HG02884 (cell line): Measurements from ENCODE around the gene CACHD1.

Experiments
- ATAC-seq: cut with Tn5 transposase; IDR thresholded peaks from one replicate; pipeline ENCODE4 v1.9.1; 2021; ENCODE audit warnings: mild to moderate bottlenecking, moderate library complexity; ENCODE audit not compliant: unreplicated experiment

The CACHD1 gene

GRCh38 chr1:64645735-64646134 is 175.8 kb downstream of the CACHD1 start:
- no peak for ATAC-seq

- ATAC-seq: no peak
Observed at GRCh38 chr1:64650411-64650810, 180.5 kb downstream of the CACHD1 start.

- ATAC-seq: no peak
Observed at GRCh38 chr1:64651841-64652240, 181.9 kb downstream of the CACHD1 start.

- no peak for ATAC-seq
Observed at GRCh38 chr1:64653466-64653865, 183.5 kb downstream of the CACHD1 start.

GRCh38 chr1:64654519-64655341 is 184.8 kb downstream of the CACHD1 start:
- ATAC-seq: no peak

- no peak for ATAC-seq
Observed at GRCh38 chr1:64655861-64656260, 185.9 kb downstream of the CACHD1 start.

- no peak for ATAC-seq
Observed at GRCh38 chr1:64659478-64660138, 189.7 kb downstream of the CACHD1 start.

GRCh38 chr1:64663668-64664067 is 193.7 kb downstream of the CACHD1 start:
- ATAC-seq: no peak

GRCh38 chr1:64664299-64664698 is 194.4 kb downstream of the CACHD1 start:
- ATAC-seq: no peak

- ATAC-seq: no peak
Observed at GRCh38 chr1:64669098-64669675, 199.3 kb downstream of the CACHD1 start.

- no peak for ATAC-seq
Observed at GRCh38 chr1:64675718-64676345, 205.9 kb downstream of the CACHD1 start.

- no peak for ATAC-seq
Observed at GRCh38 chr1:64676386-64676785, 206.5 kb downstream of the CACHD1 start.

- ATAC-seq: no peak
Observed at GRCh38 chr1:64677532-64677931, 207.6 kb downstream of the CACHD1 start.

- no peak for ATAC-seq
Observed at GRCh38 chr1:64678366-64678765, 208.4 kb downstream of the CACHD1 start.

GRCh38 chr1:64679177-64679576 is 209.2 kb downstream of the CACHD1 start:
- ATAC-seq: no peak

GRCh38 chr1:64680599-64680998 is 210.7 kb downstream of the CACHD1 start:
- ATAC-seq: no peak

GRCh38 chr1:64681043-64681442 is 211.1 kb downstream of the CACHD1 start:
- ATAC-seq: no peak

GRCh38 chr1:64683419-64683818 is 213.5 kb downstream of the CACHD1 start:
- no peak for ATAC-seq

- no peak for ATAC-seq
Observed at GRCh38 chr1:64685217-64685616, 215.3 kb downstream of the CACHD1 start.

GRCh38 chr1:64685765-64686341 is 215.9 kb downstream of the CACHD1 start:
- ATAC-seq: no peak
